Activated CD4-positive, alpha-beta T cell treated with anti-CD3 and anti-CD28 coated beads, Interleukin-2, amount 10 ng/mL, durations not matched to agents 7 days and 5 days (primary cell): ENCODE data around the gene NEDD9. TPM values are rescaled to one million over a fixed set of nuclear protein-coding genes. Genes with fewer than 3 reads are reported as not detected.

ENCODE experiments used
- CTCF ChIA-PET: fragments of 350-600 bp; sonication (Branson Sonifier 250); formaldehyde crosslinking; loops from one replicate; lab custom pipeline; 2021; ENCODE audit warnings: antibody characterized with exemption; lab: Charles Lee
- POLR2A ChIA-PET: fragments of 350-600 bp; sonication (Branson Sonifier 250); formaldehyde crosslinking; loops from one replicate; lab custom pipeline; 2021; ENCODE audit warnings: antibody characterized with exemption; lab: Charles Lee
- DNase-seq: peaks from one replicate; pipeline ENCODE4 v3.0.0-alpha.2; 2020
- H3K27ac Mint-ChIP-seq: one replicate; pipeline ENCODE4 v1.8.0; 2021; ENCODE audit warnings: mild to moderate bottlenecking, moderate library complexity, mixed read lengths
- H3K27me3 Mint-ChIP-seq: one replicate; pipeline ENCODE4 v1.8.0; 2021; ENCODE audit warnings: mixed read lengths
- H3K36me3 Mint-ChIP-seq: one replicate; pipeline ENCODE4 v1.8.0; 2021; ENCODE audit warnings: low read depth, mixed read lengths
- H3K4me1 Mint-ChIP-seq: one replicate; pipeline ENCODE4 v1.8.0; 2021; ENCODE audit warnings: mixed read lengths
- H3K4me3 Mint-ChIP-seq: one replicate; pipeline ENCODE4 v1.8.0; 2021; ENCODE audit warnings: mild to moderate bottlenecking, moderate library complexity, mixed read lengths
- H3K9me3 Mint-ChIP-seq: one replicate; pipeline ENCODE4 v1.8.0; 2021; ENCODE audit warnings: mixed read lengths
- total RNA-seq, 2 experiments: library from RNA; stranded (reverse); gene quantifications; one replicate each; pipeline ENCODE4 v1.2.3, GENCODE V29; 2021

The NEDD9 gene
- total RNA-seq, 2 experiments from 2014 or later = 42.7 to 47.7 TPM

GRCh38 chr6:11146117-11146826 is 86.2 kb downstream of the NEDD9 start:
- Mint-ChIP-seq H3K4me3 (no peak overlapping the region), H3K9me3 (no peaks in the 10 kb centered on the region), H3K36me3 (no peaks in the 10 kb centered on the region), H3K27me3 (no peaks in the 10 kb centered on the region), H3K27ac (no peak overlapping the region), H3K4me1 (no peaks in the 10 kb centered on the region)
- ChIA-PET POLR2A (no interaction called here), CTCF (no interaction called here)
- no peak for DNase-seq

- ChIA-PET CTCF (interaction anchor here (0.6 to 2.3 kb wide), 10 partner anchors 11 to 970 kb away, joined by 3 to 15 read pairs (median 3); no protein-coding TSS in a partner anchor), POLR2A (no interaction called here)
- H3K27me3 Mint-ChIP-seq = no peaks in the 10 kb centered on the region
- no peaks in the 10 kb centered on the region for H3K4me1 Mint-ChIP-seq
- H3K36me3 Mint-ChIP-seq = no peaks in the 10 kb centered on the region
- peak; percentile 80 for DNase-seq
- no peaks in the 10 kb centered on the region for H3K9me3 Mint-ChIP-seq
- H3K27ac Mint-ChIP-seq = no peak overlapping the region
- no peak overlapping the region for H3K4me3 Mint-ChIP-seq
Measured at GRCh38 chr6:11144393-11144851, 88.0 kb downstream of the NEDD9 start.

- H3K4me3 Mint-ChIP-seq = no peak overlapping the region
- H3K27me3 Mint-ChIP-seq = no peaks in the 10 kb centered on the region
- no peak for DNase-seq
- ChIA-PET CTCF (interaction anchor here (0.6 to 2.3 kb wide), 9 partner anchors 11 to 432 kb away, joined by 3 to 15 read pairs (median 3); no protein-coding TSS in a partner anchor), POLR2A (no interaction called here)
- H3K4me1 Mint-ChIP-seq = peaks cover 2% of the 10 kb centered on the region
- no peaks in the 10 kb centered on the region for H3K36me3 Mint-ChIP-seq
- no peaks in the 10 kb centered on the region for H3K9me3 Mint-ChIP-seq
- no peak overlapping the region for H3K27ac Mint-ChIP-seq
Measured at GRCh38 chr6:11143394-11144371, 88.8 kb downstream of the NEDD9 start.

GRCh38 chr6:11142296-11143027 is 90.0 kb downstream of the NEDD9 start:
- DNase-seq = no peak
- Mint-ChIP-seq H3K27me3 (no peaks in the 10 kb centered on the region), H3K27ac (no peak overlapping the region), H3K4me1 (peaks cover 2% of the 10 kb centered on the region), H3K36me3 (no peaks in the 10 kb centered on the region), H3K4me3 (no peak overlapping the region), H3K9me3 (no peaks in the 10 kb centered on the region)
- ChIA-PET CTCF (interaction anchor here (1.0 to 2.3 kb wide), 2 partner anchors 354 to 355 kb away, joined by 3 to 15 read pairs; no protein-coding TSS in a partner anchor), POLR2A (no interaction called here)

- ChIA-PET POLR2A (no interaction called here), CTCF (interaction anchor here (0.8 kb wide), 1 partner anchor 17 kb away, joined by 3 read pairs; no protein-coding TSS in a partner anchor)
- no peak for DNase-seq
- H3K9me3 Mint-ChIP-seq = no peaks in the 10 kb centered on the region
- H3K4me1 Mint-ChIP-seq = peaks cover 2% of the 10 kb centered on the region
- H3K27me3 Mint-ChIP-seq = no peaks in the 10 kb centered on the region
- H3K27ac Mint-ChIP-seq = no peak overlapping the region
- H3K4me3 Mint-ChIP-seq = no peak overlapping the region
- no peaks in the 10 kb centered on the region for H3K36me3 Mint-ChIP-seq
Measured at GRCh38 chr6:11141295-11141694, 91.2 kb downstream of the NEDD9 start.

- Mint-ChIP-seq H3K4me3 (no peak overlapping the region), H3K27ac (no peak overlapping the region), H3K27me3 (no peaks in the 10 kb centered on the region), H3K9me3 (no peaks in the 10 kb centered on the region), H3K4me1 (peaks cover 2% of the 10 kb centered on the region), H3K36me3 (peaks cover 8% of the 10 kb centered on the region)
- POLR2A ChIA-PET = no interaction called here
- CTCF ChIA-PET = no interaction called here
- no peak for DNase-seq
Measured at GRCh38 chr6:11140056-11140455, 92.4 kb downstream of the NEDD9 start.

GRCh38 chr6:11139051-11139960 is 93.2 kb downstream of the NEDD9 start:
- Mint-ChIP-seq H3K27me3 (no peaks in the 10 kb centered on the region), H3K4me1 (peaks cover 2% of the 10 kb centered on the region), H3K4me3 (no peak overlapping the region), H3K27ac (no peak overlapping the region), H3K9me3 (no peaks in the 10 kb centered on the region), H3K36me3 (peaks cover 15% of the 10 kb centered on the region)
- no peak for DNase-seq
- ChIA-PET POLR2A (no interaction called here), CTCF (no interaction called here)

- ChIA-PET CTCF (interaction anchor here (0.8 to 1.5 kb wide), 3 partner anchors 13 to 359 kb away, joined by 3 to 6 read pairs (median 3); no protein-coding TSS in a partner anchor), POLR2A (no interaction called here)
- no peak overlapping the region for H3K27ac Mint-ChIP-seq
- H3K4me3 Mint-ChIP-seq = no peak overlapping the region
- no peaks in the 10 kb centered on the region for H3K9me3 Mint-ChIP-seq
- H3K27me3 Mint-ChIP-seq = no peaks in the 10 kb centered on the region
- DNase-seq = no peak
- H3K36me3 Mint-ChIP-seq = peaks cover 18% of the 10 kb centered on the region
- H3K4me1 Mint-ChIP-seq = peaks cover 2% of the 10 kb centered on the region
Measured at GRCh38 chr6:11136809-11137208, 95.7 kb downstream of the NEDD9 start.

Other genes starting within 250 kb of the NEDD9 start
- gene ELOVL2, start 188.4 kb downstream of the NEDD9 start, total RNA-seq = not detected
- gene SMIM13, start 138.8 kb downstream of the NEDD9 start, total RNA-seq = 1 to 10 TPM; 7.9 to 9.2 TPM
- gene ERVFRD-1, start 120.9 kb downstream of the NEDD9 start, total RNA-seq = not detected